ENCODE data around the gene POLK.
"Not testable (repeated sequence)": the region's sequence is repeated elsewhere in the genome, so short reads cannot be mapped to it uniquely, and the experiment has no call there.

Gene POLK

DNA sequence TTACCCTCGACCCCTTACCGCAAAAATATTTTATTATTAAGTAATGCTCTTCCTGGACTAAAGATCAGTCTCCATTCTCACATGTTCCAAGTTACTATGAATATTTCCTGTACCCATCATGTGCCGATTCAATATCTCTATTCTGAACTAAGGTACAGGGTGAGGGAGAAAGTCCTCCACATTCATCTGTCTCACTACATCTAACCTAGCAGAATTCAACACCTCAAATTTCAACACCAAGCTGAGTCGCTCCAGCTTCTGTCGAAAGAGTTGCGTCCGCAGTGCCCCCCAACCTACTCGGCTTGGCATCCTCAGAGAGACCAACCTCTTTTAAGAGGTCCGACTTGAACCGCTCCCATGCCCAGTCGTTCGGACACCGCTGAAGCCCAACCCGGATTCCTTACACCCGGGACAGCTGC lies 1.3 kb upstream of the POLK start:
- no peak for DNase-seq (ENCODE audit: low read depth in 2 of 2, low spot score in 1 of 2)

DNA sequence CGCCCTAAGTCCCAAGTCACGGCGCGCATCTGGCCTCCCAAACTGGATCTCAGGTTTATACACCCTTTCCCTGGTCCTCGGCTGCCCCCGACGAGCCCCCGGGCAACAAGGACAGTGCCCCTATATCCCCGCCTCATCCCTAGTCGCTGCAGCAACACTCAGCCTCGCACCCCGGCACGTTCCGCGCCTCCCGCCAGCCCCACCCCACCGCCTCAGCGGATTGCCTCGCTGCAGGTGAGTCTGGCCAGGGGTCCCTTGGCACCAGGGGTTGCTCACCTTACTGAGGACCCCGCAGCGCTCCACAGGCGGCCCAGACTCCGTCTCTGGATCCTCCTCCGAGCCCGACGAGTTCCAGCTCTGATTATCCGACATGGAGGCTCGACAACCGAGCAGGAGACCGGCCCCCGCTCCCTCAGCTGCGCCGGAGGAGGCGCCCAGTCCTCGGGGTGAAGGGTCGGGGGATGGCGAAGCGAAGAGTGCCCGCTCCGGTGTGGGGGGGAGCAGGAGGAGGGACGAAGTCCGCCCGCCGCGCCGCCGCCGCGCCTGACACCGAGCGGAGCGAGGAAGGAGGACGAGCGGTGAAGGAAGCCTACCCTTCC lies 756 bp upstream of the POLK start:
- DNase-seq (ENCODE audit: low read depth in 2 of 2, low spot score in 1 of 2) = peak; percentile 5 to 17

DNA sequence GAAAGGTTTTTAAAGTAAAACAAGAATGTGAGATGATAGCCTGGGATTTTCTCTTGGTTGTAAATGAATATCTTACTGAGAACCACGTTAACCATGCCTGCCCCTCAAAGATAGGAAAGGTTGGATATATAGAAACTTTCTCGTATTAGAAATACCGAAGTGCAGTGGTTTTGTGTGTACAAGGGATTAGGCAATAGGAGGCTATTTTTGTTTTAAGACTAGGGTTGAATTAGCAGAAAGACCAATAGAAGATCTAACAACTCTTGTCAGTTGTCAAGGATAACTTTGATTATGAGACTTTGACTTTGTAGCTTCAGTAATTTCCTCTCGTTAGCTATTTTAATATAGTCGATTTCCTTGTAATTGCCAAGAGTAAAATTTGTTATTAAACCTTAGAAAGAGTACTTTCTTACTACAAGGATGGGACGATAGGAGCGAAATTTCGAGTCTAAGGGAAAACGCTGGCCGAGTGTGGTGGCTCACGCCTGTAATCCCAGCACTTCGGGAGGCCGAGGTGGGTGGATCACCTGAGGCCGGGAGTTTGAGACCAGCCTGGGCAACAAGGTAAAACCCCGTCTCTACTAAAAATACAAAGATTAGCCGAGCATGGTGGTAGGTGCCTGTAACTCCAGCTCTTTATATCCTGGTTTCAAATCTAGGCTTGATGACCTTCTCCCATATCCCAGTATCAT lies 838 bp downstream of the POLK start:
- no peak for DNase-seq (ENCODE audit: low read depth in 2 of 2, low spot score in 1 of 2)

DNA sequence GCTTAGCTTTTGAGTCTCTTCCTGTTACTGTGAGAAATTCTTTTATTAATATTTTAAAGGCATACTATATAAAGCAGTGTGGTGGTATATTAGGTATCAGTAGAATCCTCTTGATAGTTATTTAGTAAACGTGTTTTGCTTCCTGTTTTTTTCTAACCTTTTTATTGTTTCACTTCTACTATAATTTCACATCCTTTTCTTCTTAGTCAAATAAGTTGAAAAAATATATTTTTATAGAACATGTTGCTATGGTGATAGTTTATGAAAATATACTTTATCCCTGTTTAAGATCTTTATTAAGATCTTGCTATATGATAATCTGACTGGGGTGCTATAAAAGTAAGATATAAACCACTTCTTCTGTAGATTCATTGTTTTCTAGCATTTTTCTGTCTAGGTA lies 2.1 kb downstream of the POLK start:
- DNase-seq (ENCODE audit: low read depth in 2 of 2, low spot score in 1 of 2) = no peak

DNA sequence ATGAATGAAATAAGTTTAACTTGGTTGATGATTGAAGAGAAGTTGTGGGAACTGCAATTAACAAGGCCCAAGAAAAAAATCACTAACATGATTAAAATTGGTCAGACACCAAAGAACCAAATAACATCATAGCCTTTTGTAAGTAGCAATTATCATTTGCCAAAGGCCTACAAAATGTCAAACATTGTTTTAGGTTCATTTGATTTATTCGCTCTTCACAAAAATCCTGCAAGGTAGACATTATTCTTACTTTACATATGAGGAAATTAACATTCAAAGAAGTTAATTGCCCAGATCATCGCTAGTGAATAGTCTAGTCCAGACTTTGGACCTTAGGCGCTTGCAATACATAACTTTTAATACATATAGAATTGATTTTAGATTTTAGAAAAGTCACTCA lies 2.6 kb downstream of the POLK start:
- DNase-seq (ENCODE audit: low read depth in 2 of 2, low spot score in 1 of 2) = no peak

DNA sequence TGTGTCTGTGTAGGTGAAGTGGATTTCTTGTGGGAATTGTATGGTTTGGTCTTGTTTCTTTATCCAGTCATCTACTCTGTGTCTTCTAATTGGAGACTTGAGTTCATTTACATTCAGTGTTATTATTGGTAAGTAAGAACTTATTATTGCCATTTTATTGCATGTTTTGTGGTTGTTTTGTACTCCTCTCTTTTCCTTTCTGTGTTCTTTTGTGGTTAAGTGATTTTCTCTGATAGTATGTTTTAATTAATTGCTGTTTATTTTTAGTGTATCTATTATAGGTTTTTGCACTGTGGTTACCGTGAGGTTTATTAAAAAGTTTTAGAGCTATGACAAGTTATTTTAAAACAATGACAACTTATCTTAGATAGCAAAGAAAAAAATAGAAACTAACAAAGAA lies 8.1 kb downstream of the POLK start:
- DNase-seq (ENCODE audit: low read depth in 2 of 2, low spot score in 1 of 2) = no peak

DNA sequence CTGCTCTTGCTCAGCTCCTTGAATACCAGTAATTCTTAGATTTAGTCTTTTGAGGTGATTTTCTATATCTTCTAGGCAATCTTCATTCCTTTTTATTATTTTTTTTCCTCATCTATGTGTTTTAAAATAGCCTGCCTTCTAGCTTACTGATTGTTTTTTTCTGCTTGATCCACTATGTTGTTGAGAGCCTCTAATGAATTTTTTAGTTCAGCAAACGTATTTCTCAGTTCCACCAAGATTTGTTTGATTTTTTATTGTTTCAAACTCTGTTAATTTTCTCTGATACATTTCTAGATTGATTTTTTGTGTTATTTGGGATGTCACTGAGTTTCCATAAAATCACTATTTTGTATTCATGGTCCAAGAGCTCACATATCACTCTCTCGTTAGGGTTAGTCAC lies 9.5 kb downstream of the POLK start:
- DNase-seq (ENCODE audit: low read depth in 2 of 2, low spot score in 1 of 2) = no peak

DNA sequence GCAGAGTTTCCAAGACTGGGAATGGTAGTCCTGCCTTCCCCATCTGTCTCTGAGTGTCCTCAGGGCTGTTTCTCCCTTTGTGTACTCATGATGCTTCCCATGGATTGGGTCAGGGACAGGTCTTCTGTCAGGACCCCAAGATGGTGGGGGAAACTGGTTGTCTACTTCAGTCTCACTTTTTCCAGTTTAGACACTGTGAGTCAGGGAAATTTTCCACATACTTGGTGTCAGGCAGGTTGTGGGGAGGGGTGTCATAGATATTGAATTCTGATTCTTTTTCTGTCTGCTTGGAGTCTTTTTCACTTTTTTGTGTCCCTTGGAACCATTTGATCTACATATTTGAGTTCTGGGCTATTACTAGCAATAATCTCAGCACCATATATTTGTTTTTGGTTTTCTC lies 10.3 kb downstream of the POLK start:
- DNase-seq (ENCODE audit: low read depth in 2 of 2, low spot score in 1 of 2) = no peak

DNA sequence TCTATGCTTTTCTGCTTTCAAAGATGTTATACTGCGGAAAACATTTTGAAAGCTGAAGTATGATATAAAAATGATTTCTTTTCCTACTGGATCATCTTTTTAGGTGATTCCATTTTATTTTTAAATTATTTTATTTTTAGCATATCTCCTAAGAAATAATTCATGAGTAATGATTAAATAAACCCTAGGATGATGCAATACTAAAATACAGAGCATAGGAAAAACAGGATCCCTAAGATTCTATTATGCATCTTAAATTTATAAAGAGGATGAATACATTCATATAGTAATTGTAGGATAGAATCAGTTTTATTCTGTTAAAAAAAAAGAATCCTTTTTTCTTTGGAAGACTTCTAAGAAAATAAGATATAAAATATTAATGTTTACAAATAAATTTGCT lies 10.9 kb downstream of the POLK start:
- DNase-seq (ENCODE audit: low read depth in 2 of 2, low spot score in 1 of 2) = no peak

DNA sequence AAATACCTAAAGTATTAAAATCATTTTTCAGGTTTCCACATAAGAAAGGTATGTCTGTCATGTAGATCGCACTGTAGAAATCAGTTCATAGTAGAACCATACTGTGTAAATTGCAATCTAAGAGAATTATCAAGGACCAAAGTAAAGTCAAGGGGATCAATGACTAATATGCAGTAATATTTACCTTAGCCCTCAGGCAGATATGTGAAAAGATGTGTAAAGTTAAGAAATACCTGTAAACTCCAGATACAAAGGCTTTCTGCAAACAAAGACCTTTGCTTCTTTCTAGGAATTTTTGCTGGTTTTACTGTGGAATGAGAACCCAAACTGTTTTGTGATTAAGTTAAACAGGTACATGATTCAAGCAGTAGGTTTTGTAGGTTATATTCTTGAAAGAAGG lies 11.6 kb downstream of the POLK start:
- no peak for DNase-seq (ENCODE audit: low read depth in 2 of 2, low spot score in 1 of 2)

DNA sequence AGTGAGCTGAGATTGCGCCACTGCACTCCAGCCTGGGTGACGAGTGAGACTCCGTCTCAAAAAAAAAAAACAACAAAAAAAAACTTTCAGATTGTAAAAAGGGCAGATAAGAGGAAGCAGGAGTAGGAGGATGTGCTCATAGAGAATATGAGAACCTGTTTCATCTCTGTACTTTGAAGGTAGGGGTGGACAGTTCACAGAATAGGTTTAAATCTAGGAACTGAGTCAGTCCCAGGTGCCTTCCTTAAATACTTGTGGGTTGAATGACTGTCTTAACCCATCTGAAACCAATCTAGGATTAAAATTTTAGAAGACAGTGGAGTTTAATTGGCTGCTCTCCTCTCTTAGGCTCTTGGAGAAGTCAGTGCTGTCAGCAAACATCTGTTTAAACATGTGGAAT lies 12.4 kb downstream of the POLK start:
- DNase-seq (ENCODE audit: low read depth in 2 of 2, low spot score in 1 of 2) = no peak

DNA sequence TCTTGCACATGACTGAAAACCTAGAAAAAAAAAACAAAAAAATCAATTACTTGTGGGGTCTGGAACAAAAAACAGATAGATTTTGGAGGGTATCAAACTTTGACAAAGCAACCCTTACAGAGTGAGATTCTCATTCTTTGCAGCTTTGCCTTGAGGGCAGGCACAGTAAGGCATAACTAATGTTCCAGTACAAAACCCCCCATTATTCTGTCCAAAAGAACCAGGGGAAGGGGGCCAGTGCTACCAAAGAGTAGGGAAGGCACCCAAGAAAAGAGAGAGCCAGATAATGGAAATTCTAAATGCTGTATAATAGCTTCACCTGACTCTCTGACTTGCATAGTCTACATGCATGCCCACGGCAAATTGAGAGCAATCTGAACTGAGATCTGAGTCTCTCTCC lies 12.9 kb downstream of the POLK start:
- no peak for DNase-seq (ENCODE audit: low read depth in 2 of 2, low spot score in 1 of 2)

DNA sequence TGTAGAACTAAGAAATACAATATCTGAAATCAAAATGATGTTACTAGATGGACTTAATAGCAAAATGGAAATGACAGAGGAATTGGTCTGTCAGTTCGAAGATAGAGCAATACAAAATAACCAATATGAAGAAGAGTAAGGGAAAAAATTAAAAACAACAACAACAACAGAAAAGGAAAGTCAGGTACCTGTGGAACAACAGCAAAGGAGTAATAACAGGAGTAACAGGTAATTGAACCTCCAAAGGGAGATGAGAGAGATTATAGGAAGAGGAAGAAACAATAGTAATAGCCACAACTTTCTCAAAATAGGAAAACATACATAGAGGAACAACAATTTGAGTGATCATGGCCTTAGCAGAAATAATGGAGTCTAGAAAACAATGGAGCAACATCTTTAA lies 13.7 kb downstream of the POLK start:
- no peak for DNase-seq (ENCODE audit: low read depth in 2 of 2, low spot score in 1 of 2)

DNA sequence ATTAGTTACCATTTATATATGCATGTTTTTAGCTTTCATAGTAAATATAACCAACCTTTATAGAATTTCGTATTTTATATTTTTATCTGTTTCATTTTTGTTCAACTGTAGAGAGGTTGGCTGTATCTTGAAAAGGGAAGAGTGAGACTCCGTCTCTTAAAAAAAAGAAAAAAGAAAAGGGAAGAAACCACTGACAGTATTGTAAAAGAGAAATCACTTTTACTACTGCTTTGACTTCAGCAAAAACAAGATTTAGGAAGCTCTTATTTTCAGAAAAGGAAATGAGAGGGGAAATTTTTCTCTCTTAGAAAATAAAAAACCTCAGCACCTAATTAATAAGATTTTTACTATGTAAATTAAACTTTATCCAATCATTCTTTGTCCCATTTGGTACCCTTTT lies 14.4 kb downstream of the POLK start:
- no peak for DNase-seq (ENCODE audit: low read depth in 2 of 2, low spot score in 1 of 2)

DNA sequence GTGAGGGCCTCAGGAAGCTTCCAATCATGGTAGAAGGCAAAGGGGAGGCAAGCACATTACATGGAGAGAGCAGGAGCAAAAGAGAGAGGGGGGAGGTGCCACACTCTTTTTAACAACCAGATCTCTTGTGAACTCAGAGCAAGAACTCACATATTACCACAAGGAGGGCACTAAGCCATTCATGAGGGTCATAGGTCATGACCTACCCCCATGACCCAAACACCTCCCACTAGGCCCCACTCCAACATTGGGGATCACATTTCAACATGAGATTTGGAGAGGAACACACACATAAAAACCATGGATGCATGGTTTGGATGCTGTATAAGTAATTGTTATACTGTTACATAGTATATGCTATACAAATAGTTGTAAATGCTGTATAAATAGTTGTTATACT lies 17.5 kb downstream of the POLK start:
- no peak for DNase-seq (ENCODE audit: low read depth in 2 of 2, low spot score in 1 of 2)

DNA sequence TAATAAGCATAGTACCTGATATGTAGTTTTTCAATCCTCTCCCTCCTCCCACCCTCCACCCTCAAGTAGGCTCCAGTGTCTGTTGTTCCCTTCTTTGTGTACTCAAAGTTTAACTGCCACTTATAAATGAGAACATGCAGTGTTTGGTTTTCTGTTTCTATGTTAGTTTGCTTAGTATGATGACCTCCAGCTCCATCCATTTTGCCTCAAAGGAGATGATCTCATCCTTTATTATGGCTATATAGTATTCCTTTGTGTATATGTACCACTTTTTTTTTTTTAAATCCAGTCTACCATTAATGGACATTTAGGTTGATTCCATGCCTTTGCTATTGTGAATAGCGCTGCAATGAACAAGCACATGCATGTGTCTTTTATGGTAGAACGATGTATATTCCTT lies 20.5 kb downstream of the POLK start:
- DNase-seq (ENCODE audit: low read depth in 2 of 2, low spot score in 1 of 2) = no peak

DNA sequence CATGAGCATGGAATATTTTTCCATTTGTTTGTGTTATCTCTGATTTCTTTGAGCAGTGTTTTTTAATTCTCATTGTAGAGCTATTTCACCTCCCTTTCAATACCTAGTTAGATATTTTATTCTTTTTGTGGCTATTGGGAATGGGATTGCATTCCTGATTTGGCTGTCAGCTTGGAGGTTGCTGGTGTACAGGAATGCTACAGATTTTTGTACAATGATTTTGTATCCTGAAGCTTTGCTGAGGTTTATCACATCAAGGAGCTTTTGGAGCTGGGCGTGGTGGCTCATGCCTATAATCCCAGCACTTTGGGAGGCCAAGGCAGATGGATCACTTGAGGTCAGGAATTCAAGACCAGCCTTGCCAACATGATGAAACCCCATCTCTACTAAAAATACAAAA lies 22.0 kb downstream of the POLK start:
- DNase-seq (ENCODE audit: low read depth in 2 of 2, low spot score in 1 of 2) = not testable (repeated sequence)

DNA sequence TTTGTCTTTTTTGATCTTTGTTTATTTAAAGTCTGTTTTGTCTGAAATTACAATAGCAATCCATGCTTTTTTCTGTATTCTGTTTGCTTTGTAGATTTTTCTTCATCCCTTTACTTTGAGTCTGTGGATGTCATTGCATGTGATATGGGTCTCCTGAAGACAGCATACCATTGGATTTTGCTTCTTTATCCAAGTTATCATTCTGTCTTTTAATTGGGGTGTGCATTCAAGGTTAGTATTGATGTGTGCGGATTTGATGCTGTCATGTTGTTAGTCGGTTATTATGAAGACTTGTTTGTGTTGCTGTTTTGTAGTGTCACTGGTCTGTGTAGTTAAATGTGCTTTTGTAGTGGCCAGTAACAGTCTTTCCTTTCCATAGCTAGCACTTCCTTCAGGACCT lies 23.0 kb downstream of the POLK start:
- no peak for DNase-seq (ENCODE audit: low read depth in 2 of 2, low spot score in 1 of 2)

DNA sequence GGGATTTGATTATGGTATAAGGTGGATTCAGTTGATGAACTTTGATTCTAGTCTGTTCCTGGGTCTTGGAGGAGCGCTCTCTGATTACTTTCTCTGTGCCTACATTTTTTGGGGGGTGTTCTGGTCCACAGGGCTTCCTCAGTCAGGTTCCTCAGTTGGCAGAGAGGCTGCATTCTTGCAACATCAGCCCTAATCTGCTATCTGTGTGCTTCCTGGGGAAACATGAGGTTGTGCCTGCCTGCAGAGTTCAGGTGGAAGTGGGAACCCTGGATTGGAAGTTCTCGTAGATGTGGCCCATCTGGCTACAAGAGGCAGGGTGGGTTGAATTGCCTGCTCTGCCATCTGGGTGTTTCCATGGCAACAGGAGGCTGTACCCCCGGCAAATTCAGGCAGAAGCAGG lies 24.5 kb downstream of the POLK start:
- no peak for DNase-seq (ENCODE audit: low read depth in 2 of 2, low spot score in 1 of 2)

DNA sequence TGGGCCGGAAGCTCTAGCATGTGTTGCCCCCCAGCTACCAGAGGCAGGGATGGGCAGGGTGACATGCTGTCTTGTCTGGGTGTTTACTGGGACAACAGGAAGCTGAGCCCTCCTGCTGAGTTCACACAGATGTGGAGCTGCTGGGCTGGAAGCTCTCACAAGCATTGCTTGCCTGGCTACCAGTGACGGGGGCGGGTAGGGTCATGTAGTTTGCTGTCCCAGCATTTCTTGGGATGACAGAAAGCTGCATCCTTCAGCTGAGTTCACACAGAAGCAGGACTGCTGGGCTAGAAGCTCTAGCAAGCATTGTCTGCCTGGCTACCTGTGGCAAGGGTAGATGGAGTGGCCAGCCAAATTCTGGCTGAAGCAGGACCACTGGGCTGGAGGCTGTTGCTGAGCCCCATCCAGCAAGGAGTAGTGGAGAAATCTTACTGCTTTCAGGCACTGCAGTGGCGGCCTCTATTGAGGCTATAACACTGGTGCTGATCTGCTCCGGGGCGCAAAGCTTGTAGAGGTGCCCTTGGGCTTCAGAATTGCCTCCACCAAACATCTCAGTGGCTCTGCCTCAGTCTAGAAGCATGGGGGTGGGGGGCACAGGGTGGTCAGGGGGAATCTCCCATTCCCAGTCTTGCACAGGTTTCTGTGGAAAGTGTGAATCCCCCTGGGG lies 25.1 kb downstream of the POLK start:
- no peak for DNase-seq (ENCODE audit: low read depth in 2 of 2, low spot score in 1 of 2)

DNA sequence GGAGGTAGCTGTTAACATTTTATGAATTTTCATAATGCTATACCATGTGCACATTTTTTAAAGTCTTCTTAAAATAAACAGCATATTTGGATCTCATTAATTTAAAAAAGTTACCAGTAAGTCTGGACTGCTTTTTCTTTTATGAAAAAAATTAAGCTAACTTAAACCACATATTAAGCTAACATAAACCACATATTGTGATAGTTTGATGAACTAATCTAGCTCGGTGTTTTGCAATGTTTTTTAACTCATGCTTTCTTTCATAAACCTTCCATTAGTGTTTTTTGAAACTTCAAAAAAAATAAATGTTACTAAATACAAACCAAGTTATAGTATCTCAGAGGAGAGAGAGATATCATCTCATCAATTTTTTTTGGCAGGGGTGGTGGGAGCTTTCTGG lies 26.5 kb downstream of the POLK start:
- no peak for DNase-seq (ENCODE audit: low read depth in 2 of 2, low spot score in 1 of 2)

DNA sequence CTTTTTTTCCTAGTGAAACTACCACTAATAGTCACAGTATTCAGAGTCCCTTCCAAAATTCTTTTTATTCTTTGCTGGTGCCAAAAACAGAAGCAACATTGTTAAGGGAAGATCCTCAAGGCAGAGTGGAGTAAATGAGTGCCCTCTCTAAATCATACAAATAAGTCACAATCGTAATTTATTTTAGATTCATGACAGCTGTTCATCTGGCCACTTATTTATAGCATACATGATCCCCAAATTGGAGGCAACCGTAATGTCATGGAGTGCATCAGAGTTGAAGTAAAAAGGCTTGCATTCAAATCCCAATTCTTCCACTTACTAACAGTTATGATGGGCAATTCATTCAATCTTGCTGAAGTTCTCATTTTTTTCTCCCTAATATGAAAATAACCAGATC lies 33.4 kb downstream of the POLK start:
- no peak for DNase-seq (ENCODE audit: low read depth in 2 of 2, low spot score in 1 of 2)

DNA sequence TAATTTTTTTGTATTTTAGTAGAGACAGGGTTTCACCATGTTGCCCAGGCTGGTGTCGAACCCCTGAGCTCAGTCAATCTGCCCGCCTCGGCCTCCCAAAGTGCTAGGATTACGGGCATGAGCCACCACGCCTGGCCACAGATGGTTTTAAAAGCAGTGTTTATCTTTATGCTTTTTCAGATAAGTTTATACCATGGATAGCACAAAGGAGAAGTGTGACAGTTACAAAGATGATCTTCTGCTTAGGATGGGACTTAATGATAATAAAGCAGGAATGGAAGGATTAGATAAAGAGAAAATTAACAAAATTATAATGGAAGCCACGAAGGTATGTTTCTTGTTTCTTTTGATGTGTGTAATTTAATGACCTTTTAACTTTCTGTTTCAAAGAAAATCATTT lies 35.1 kb downstream of the POLK start:
- DNase-seq (ENCODE audit: low read depth in 2 of 2, low spot score in 1 of 2) = no peak

Measured in stimulated activated CD8-positive, alpha-beta memory T cell treated with anti-CD3 and anti-CD28 coated beads, Interleukin-4, amount 100 ng/mL, for 1 hour (primary cell).